GM19395 (cell line): Measurements from ENCODE around the gene LCMT1.

Source experiments
- ATAC-seq: cut with Tn5 transposase; IDR thresholded peaks from one replicate; pipeline ENCODE4 v1.9.1; 2021; ENCODE audit warnings: mild to moderate bottlenecking, moderate library complexity; ENCODE audit not compliant: unreplicated experiment

Gene LCMT1

GRCh38 chr16:25187491-25187795 lies 75.9 kb downstream of the LCMT1 start:
- ATAC-seq: no peak

GRCh38 chr16:25189305-25189704 lies 77.8 kb downstream of the LCMT1 start:
- ATAC-seq: no peak

GRCh38 chr16:25192096-25192495 lies 80.6 kb downstream of the LCMT1 start:
- no peak for ATAC-seq

GRCh38 chr16:25194273-25194878 lies 82.8 kb downstream of the LCMT1 start:
- no peak for ATAC-seq

GRCh38 chr16:25198021-25198420 lies 86.5 kb downstream of the LCMT1 start:
- ATAC-seq: no peak

GRCh38 chr16:25199457-25199856 lies 87.9 kb downstream of the LCMT1 start:
- ATAC-seq: no peak

- no peak for ATAC-seq
Observed at GRCh38 chr16:25210758-25211157, 99.2 kb downstream of the LCMT1 start.

- no peak for ATAC-seq
Observed at GRCh38 chr16:25212636-25213035, 101.1 kb downstream of the LCMT1 start.

- no peak for ATAC-seq
Observed at GRCh38 chr16:25213709-25214397, 102.3 kb downstream of the LCMT1 start.

- ATAC-seq: no peak
Observed at GRCh38 chr16:25217112-25217511, 105.6 kb downstream of the LCMT1 start.

GRCh38 chr16:25217921-25218320 lies 106.4 kb downstream of the LCMT1 start:
- no peak for ATAC-seq

GRCh38 chr16:25219070-25219737 lies 107.7 kb downstream of the LCMT1 start:
- ATAC-seq: no peak

GRCh38 chr16:25222959-25223358 lies 111.4 kb downstream of the LCMT1 start:
- no peak for ATAC-seq

GRCh38 chr16:25223964-25224363 lies 112.4 kb downstream of the LCMT1 start:
- no peak for ATAC-seq

GRCh38 chr16:25224731-25225319 lies 113.3 kb downstream of the LCMT1 start:
- ATAC-seq: no peak
